HG02623 (cell line): ENCODE data around the gene PRPF40B.
A peak's percentile ranks its signal among the peaks of the same experiment; 100 is the strongest.

Source experiments
- ATAC-seq: cut with Tn5 transposase; IDR thresholded peaks from one replicate; pipeline ENCODE4 v1.9.1; 2021; ENCODE audit warnings: moderate library complexity; ENCODE audit not compliant: unreplicated experiment

The PRPF40B gene

GRCh38 chr12:49635036-49635435 is 11.7 kb downstream of the PRPF40B start:
- ATAC-seq, result no peak

DNA sequence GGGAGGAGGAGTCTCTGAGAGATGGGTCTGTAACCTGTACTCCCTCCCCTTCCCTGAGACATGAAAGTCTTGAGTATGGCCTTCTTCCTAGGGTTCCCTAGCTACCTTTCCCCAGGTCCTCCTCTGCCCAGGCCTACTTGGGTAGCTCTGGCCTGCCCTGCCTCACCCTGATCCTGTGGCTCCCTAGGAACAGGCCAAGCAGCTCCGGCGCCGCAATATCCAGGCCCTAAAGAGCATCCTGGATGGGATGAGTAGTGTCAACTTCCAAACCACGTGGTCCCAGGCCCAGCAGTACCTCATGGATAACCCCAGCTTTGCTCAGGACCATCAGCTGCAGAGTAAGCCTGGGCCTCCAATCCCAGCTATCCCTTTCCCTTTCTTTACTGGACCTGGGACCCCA is 12.3 kb downstream of the PRPF40B start:
- no peak for ATAC-seq

DNA sequence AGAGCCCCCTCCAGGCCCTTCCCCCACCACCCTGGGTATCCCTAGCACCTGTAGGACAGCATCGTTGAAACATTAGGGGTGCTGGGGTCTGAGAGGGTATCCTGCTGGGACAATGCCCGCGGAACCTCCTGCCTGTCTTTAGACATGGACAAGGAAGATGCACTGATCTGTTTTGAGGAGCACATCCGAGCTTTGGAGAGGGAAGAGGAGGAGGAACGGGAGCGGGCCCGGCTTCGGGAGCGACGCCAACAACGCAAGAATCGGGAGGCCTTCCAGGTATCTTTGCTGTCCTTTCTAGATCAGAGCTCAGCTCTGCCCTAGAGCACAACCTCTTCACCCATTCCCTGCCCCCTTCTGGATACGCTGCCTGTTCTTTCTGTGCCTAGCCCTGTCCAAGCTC is 13.2 kb downstream of the PRPF40B start:
- ATAC-seq, result no peak

GRCh38 chr12:49636979-49637755 is 13.8 kb downstream of the PRPF40B start:
- peak; percentile 45 for ATAC-seq

DNA sequence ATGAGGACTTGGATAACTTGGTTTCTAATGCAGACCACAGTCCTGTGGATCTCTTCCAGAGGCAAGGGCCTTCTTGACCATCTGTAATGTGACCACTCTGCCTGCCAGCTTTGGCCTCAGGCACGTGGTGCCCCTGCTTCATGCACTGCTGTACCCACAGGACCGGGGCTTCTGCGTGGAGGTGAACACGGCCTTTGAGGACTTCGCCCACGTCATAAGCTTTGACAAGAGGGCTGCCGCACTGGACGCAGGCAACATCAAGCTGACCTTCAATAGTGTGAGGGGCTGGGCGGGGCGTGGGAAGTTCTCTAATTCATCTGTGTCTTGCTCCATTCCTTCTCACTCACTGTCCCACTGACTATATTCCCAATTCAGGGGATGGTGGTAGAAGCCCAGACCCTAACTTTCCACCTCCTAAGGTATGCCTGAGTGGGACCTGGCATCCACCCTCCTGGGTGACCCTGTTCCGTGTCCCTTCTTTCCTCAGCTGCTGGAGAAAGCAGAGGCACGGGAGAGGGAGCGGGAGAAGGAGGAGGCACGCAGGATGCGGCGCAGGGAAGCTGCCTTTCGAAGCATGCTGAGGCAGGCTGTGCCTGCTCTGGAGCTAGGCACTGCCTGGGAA is 18.5 kb downstream of the PRPF40B start:
- no peak for ATAC-seq

GRCh38 chr12:49642370-49642802 is 19.0 kb downstream of the PRPF40B start:
- no peak for ATAC-seq

GRCh38 chr12:49643135-49643534 is 19.8 kb downstream of the PRPF40B start:
- ATAC-seq, result no peak

DNA sequence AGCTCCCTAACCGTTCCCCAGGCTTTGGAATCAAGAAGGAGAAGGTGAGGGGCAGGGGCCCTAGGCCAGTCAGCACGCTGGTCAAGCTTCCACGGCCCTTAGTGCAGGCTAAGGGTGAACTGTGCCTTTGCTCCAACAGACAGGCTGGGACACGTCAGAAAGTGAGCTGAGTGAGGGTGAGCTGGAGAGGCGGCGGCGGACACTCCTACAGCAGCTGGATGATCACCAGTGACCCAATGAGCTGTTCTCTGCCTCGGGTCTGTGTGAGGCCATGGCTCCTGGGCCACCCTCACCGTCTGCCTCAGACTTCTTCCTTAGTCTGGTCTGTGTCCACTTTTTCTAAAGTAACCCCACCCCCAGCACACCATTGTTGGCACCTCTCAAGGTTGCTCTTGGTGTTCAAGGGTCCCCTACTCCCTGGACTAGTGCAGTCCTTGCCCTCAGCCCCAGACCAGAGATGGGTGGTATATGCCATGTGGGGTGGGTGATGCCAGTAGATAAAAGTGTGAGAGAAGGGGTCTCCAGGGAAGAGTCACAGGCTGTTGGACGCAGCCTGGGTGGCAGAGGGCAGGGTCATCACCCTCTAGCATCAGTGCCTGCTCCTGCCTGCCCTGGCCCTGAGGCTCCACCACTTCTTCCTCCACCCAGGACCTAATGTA is 20.7 kb downstream of the PRPF40B start:
- no peak for ATAC-seq

DNA sequence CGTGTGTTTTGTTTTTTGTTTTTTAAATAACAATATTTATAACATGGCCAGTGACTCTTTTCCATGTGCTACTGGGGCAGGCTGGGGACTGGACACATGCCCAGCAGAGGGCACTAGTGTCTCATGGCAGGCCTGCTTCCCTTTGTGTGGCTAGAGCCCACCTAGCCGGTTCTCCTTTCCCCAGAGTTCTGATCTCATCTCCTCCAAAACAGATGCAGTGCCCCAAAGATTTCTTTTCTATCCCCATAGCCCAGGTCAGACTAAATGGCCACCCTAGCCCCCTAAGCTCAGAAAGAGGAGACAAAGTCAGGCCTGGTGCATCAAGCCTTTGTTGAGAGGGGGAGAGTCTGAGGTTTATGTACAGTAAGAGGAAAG is 21.2 kb downstream of the PRPF40B start:
- ATAC-seq, result no peak

GRCh38 chr12:49645146-49646039 is 22.0 kb downstream of the PRPF40B start:
- no peak for ATAC-seq

DNA sequence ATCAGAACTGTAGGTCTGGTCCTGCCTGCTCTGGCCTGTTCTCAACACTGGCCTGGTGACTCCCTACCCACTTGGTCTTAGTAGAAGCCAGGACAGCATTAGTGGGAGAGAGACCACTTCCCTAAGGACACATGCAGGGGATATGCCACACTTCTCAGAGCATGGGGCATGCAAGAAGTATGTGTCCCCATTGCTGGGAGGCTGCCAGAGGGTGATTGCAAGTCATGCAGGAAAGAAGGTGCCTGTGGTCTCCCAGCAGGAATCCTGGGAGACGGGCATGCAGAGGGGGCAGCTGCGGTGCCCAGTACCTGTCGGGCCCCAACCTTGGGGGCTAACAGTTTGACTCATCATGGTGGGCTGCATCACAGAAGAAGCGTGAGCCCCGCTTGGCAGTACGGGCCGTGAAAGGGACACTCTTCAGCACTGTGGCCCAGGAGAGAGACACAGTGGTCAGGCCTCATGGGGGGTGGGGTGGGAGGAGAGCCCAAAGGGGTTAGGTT is 23.0 kb downstream of the PRPF40B start:
- ATAC-seq, result no peak

DNA sequence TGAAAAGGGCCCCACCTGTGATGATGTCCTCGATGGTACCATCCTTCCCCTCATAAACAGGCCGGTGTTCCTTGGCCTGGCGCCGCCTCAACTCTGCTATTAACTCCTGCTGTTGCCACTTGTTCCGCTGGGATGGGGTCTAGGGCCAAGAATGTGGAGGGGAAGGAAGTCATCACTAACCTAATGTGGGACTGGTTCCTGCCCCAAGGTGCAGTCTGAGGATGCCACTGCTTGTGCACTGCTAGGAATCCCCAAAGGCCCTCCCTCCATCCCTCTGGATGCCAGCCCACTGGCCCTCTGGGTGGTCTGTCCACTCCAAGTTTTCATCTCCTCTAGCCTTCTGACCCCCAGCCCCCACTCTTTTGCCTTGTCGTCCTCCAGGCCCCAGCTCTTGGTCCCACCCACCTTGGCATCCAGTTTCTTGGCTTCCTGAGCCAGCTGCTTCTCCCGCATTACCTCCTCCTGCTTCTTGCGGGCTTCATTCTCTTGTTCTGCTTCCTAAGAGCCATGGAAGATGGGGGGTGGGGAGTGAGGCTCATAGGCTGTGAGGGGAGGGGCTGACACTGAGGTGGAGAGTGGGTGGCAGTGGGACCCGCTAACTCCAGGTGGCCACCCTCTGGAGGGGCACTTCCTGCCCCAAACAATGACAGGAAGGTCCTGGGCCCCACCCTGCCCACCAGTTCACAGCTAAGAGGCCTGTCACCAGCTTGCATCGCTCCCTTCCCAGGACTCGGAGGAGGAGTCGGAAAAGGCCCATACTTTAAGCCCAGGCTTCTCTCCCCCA is 23.7 kb downstream of the PRPF40B start:
- no peak for ATAC-seq

- no peak for ATAC-seq
Observed at GRCh38 chr12:49647827-49648711, 24.7 kb downstream of the PRPF40B start.

GRCh38 chr12:49648712-49649003 is 25.3 kb downstream of the PRPF40B start:
- ATAC-seq, result no peak

GRCh38 chr12:49649445-49649844 is 26.1 kb downstream of the PRPF40B start:
- no peak for ATAC-seq

DNA sequence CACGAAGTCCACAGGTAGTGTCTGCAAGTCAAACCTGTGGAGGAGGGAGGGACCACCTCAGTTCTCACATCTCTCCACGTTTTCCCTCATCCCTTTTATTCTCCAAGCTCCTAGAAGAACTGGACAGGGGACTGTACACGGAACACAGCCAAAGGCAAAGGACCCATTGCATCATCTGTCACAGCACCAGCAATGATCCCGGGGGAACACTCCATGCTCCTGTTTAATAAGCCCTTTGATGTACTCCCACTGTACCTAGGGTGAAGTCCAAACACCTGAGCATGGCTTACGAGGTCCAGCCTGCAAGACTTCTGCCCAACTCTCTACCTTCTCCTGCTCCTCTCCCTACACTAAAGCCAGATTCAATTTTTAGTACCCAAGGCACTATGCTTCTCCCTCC is 26.5 kb downstream of the PRPF40B start:
- no peak for ATAC-seq

- no peak for ATAC-seq
Observed at GRCh38 chr12:49651855-49652254, 28.5 kb downstream of the PRPF40B start.

GRCh38 chr12:49652921-49653520 is 29.7 kb downstream of the PRPF40B start:
- no peak for ATAC-seq

GRCh38 chr12:49654715-49655114 is 31.4 kb downstream of the PRPF40B start:
- no peak for ATAC-seq
